ENCODE measurements around the gene ARL4D.

- TF ChIP-seq EZH2phosphoT487 (IDR thresholded peaks at IDR 0.05; ENCODE audit: insufficient read depth, low read depth), result no peak
- no peak for TF ChIP-seq EZH2 (IDR thresholded peaks at IDR 0.05; ENCODE audit: insufficient read depth, poor library complexity, severe bottlenecking)
These were observed 44.6 kb downstream of the ARL4D start for GRCh38 chr17:43443381-43443780.
